Measurements from ENCODE around the gene SCML1. TPM values are rescaled to one million over a fixed set of nuclear protein-coding genes. Genes with fewer than 3 reads are reported as not detected.
A peak's percentile ranks its signal among the peaks of the same experiment; 100 is the strongest.

Gene SCML1
- total RNA-seq: 1 to 10 TPM; 3.8 TPM

- Mint-ChIP-seq H3K4me3 (peak within 1 kb of the TSS; percentile 75), H3K9me3 (no peaks in the 10 kb centered on the region), H3K36me3 (no peaks in the 10 kb centered on the region), H3K27me3 (peaks cover 4% of the 10 kb centered on the region), H3K4me1 (ENCODE audit: low read depth) (peaks cover 19% of the 10 kb centered on the region), H3K27ac (peak within 1 kb of the TSS; percentile 73)
- intact Hi-C loops (cut with micrococcal nuclease): loop anchor here (2.0 to 5.0 kb wide), 5 partner anchors 34 to 870 kb away; partner anchors contain the start of gene REPS2
- ChIA-PET CTCF (no interaction called here), POLR2A (no interaction called here)
- DNase-seq: peak; percentile 94
Observed at GRCh38 chrX:17736856-17737709, at the start of gene SCML1. SCML1 (plus strand) TSS chrX:17737493; CDS start chrX:17744187, 6,694 bp downstream.

GRCh38 chrX:17687648-17688047, 49.6 kb upstream of the SCML1 start:
- Mint-ChIP-seq H3K27ac (no peak overlapping the region), H3K36me3 (peaks cover 1% of the 10 kb centered on the region), H3K9me3 (no peaks in the 10 kb centered on the region), H3K4me3 (no peak overlapping the region), H3K27me3 (no peaks in the 10 kb centered on the region), H3K4me1 (ENCODE audit: low read depth) (peaks cover 5% of the 10 kb centered on the region)
- CTCF ChIA-PET: interaction anchor here (1.9 kb wide), 1 partner anchor 152 kb away, joined by 6 read pairs; no protein-coding TSS in a partner anchor
- DNase-seq: no peak
- intact Hi-C loops (cut with micrococcal nuclease): no loop called here
- POLR2A ChIA-PET: no interaction called here

DNA sequence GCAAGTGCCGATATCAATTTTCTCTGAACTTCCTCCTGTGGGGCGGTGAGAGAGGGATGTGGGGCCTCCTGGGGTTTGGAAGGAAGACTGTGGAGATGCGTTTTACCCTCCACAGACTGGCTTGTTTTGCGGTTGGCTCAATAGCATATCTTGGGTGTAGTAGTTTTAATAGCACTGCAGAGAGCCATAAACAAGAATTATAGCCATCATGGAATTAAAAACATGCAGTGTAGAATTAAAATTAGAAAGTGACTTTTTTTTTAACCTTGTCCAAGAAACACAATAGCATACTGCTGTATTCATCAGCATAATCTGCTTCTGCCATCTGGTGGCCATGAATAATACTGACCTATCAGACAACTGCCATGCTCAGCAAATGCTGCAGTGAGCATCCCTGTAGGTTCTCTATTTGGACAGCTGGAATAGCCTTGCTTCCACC, 47.3 kb upstream of the SCML1 start:
- CTCF ChIA-PET: interaction anchor here (0.9 to 3.0 kb wide), 3 partner anchors 19 to 448 kb away, joined by 3 to 23 read pairs (median 3); no protein-coding TSS in a partner anchor

DNA sequence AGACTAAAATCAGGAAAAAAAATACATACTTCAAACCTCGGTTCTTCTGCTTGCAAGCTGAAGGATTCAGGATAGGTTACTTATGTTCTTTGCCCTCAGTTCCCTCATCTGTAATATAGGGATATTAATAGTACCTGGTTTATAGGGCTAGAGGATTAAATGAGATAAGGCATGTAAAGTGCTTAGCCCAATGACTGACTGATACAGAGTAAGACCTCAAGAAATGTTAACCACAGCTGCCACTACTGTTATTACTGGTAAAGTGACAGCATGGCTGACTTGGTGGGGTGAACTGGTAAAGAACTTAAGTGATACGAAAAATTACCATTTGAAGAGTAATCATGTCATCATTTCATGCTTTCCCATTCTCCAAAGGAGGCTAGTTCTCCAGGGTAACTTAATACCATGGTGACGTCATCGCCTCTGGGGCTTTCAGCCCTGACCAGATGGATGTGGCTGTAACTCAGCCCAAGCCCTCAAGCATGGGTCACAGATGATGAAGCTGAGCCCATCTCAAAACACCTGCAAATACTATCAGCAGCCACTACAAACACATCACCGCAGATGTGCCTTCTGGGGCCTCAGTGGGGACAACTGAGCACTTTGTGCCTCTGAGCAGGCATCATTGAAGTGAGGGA, 44.5 kb upstream of the SCML1 start:
- peaks cover 1% of the 10 kb centered on the region for H3K36me3 Mint-ChIP-seq
- no peaks in the 10 kb centered on the region for H3K9me3 Mint-ChIP-seq
- H3K4me3 Mint-ChIP-seq: no peak overlapping the region
- no peak overlapping the region for H3K27ac Mint-ChIP-seq
- no peaks in the 10 kb centered on the region for H3K27me3 Mint-ChIP-seq
- ChIA-PET POLR2A (no interaction called here), CTCF (interaction anchor here (1.4 to 1.5 kb wide), 2 partner anchors 449 to 451 kb away, joined by 3 to 5 read pairs; no protein-coding TSS in a partner anchor)
- H3K4me1 Mint-ChIP-seq (ENCODE audit: low read depth): no peaks in the 10 kb centered on the region
- intact Hi-C loops (cut with micrococcal nuclease): loop anchor here (5.0 to 10.0 kb wide), 2 partner anchors 318 to 571 kb away; partner anchors contain the start of gene NHS
- no peak for DNase-seq

More for the DNA sequence above, 47.3 kb upstream of the SCML1 start:
- Mint-ChIP-seq H3K27ac (no peak overlapping the region), H3K27me3 (no peaks in the 10 kb centered on the region), H3K4me3 (no peak overlapping the region), H3K9me3 (no peaks in the 10 kb centered on the region), H3K36me3 (peaks cover 1% of the 10 kb centered on the region), H3K4me1 (ENCODE audit: low read depth) (no peaks in the 10 kb centered on the region)
- DNase-seq: peak; percentile 19
- intact Hi-C loops (cut with micrococcal nuclease): loop anchor here (1.0 to 10.0 kb wide), 5 partner anchors 35 to 568 kb away; partner anchors contain the start of gene NHS
- POLR2A ChIA-PET: no interaction called here

- H3K27me3 Mint-ChIP-seq: no peaks in the 10 kb centered on the region
- no peaks in the 10 kb centered on the region for H3K9me3 Mint-ChIP-seq
- intact Hi-C loops (cut with micrococcal nuclease): loop anchor here (10.0 kb wide), 1 partner anchor 322 kb away; the partner anchor contains the start of gene NHS
- ChIA-PET CTCF (no interaction called here), POLR2A (no interaction called here)
- no peaks in the 10 kb centered on the region for H3K4me1 Mint-ChIP-seq (ENCODE audit: low read depth)
- no peak overlapping the region for H3K4me3 Mint-ChIP-seq
- DNase-seq: no peak
- H3K36me3 Mint-ChIP-seq: no peaks in the 10 kb centered on the region
- H3K27ac Mint-ChIP-seq: no peak overlapping the region
Observed at GRCh38 chrX:17697191-17697590, 40.1 kb upstream of the SCML1 start.

- Mint-ChIP-seq H3K9me3 (no peaks in the 10 kb centered on the region), H3K36me3 (no peaks in the 10 kb centered on the region), H3K4me3 (no peak overlapping the region), H3K4me1 (ENCODE audit: low read depth) (no peaks in the 10 kb centered on the region), H3K27ac (no peak overlapping the region), H3K27me3 (no peaks in the 10 kb centered on the region)
- ChIA-PET POLR2A (no interaction called here), CTCF (no interaction called here)
- DNase-seq: no peak
- intact Hi-C loops (cut with micrococcal nuclease): no loop called here
Observed at GRCh38 chrX:17700976-17701375, 36.3 kb upstream of the SCML1 start.

GRCh38 chrX:17703201-17703600, 34.1 kb upstream of the SCML1 start:
- Mint-ChIP-seq H3K27me3 (no peaks in the 10 kb centered on the region), H3K4me3 (no peak overlapping the region), H3K4me1 (ENCODE audit: low read depth) (no peaks in the 10 kb centered on the region), H3K36me3 (no peaks in the 10 kb centered on the region), H3K27ac (no peak overlapping the region), H3K9me3 (no peaks in the 10 kb centered on the region)
- ChIA-PET CTCF (no interaction called here), POLR2A (no interaction called here)
- intact Hi-C loops (cut with micrococcal nuclease): no loop called here
- DNase-seq: no peak

DNA sequence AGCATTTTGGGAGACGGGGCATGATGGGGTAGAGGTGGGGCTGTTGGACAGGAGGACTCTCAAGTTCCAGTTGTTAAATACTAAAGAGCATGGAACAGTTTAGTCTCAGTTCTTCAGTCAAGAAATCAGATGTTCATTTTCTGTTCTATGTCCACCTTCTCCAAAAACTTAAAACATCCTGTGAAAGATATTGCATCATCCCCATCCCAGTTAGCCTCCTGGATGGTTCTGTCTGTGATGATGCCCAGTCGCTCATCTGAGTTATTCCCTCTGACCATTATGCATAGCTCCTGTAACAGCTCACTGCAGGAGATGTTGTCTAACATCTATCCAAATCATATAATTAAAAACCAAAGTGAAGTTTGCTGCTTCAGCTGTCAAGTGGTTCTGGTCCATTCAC, 32.1 kb upstream of the SCML1 start:
- Mint-ChIP-seq H3K4me3 (no peak overlapping the region), H3K9me3 (no peaks in the 10 kb centered on the region), H3K4me1 (ENCODE audit: low read depth) (no peaks in the 10 kb centered on the region), H3K27ac (no peak overlapping the region), H3K36me3 (no peaks in the 10 kb centered on the region), H3K27me3 (no peaks in the 10 kb centered on the region)
- POLR2A ChIA-PET: no interaction called here
- CTCF ChIA-PET: no interaction called here
- intact Hi-C loops (cut with micrococcal nuclease): no loop called here
- DNase-seq: no peak

GRCh38 chrX:17706676-17707075, 30.6 kb upstream of the SCML1 start:
- H3K9me3 Mint-ChIP-seq: no peaks in the 10 kb centered on the region
- intact Hi-C loops (cut with micrococcal nuclease): no loop called here
- no peaks in the 10 kb centered on the region for H3K27me3 Mint-ChIP-seq
- no peak overlapping the region for H3K27ac Mint-ChIP-seq
- no peaks in the 10 kb centered on the region for H3K4me1 Mint-ChIP-seq (ENCODE audit: low read depth)
- CTCF ChIA-PET: no interaction called here
- no peak overlapping the region for H3K4me3 Mint-ChIP-seq
- POLR2A ChIA-PET: no interaction called here
- DNase-seq: no peak
- H3K36me3 Mint-ChIP-seq: no peaks in the 10 kb centered on the region

DNA sequence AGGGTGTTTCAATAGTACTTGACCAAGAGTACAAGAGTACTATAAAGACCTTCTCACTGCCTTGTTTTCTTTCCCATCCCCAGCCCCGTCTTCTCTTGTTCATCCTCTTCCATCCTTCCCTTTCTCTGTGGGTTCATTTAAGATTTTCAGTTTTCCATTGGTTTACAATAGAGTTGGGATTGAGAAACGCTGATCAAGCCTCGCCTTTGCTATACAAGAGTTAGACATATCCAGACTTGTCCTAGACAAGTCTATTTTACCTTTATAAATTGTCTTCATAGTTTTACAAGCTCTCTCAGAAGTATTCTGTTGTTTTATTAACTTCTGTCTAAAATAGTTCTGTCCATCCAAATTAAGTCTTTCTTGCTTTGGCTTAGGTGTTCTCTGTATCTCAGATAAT, 29.6 kb upstream of the SCML1 start:
- DNase-seq: no peak
- H3K4me1 Mint-ChIP-seq (ENCODE audit: low read depth): no peaks in the 10 kb centered on the region
- intact Hi-C loops (cut with micrococcal nuclease): no loop called here
- no peak overlapping the region for H3K4me3 Mint-ChIP-seq
- H3K27me3 Mint-ChIP-seq: no peaks in the 10 kb centered on the region
- no peaks in the 10 kb centered on the region for H3K36me3 Mint-ChIP-seq
- H3K9me3 Mint-ChIP-seq: no peaks in the 10 kb centered on the region
- POLR2A ChIA-PET: no interaction called here
- CTCF ChIA-PET: no interaction called here
- no peak overlapping the region for H3K27ac Mint-ChIP-seq

DNA sequence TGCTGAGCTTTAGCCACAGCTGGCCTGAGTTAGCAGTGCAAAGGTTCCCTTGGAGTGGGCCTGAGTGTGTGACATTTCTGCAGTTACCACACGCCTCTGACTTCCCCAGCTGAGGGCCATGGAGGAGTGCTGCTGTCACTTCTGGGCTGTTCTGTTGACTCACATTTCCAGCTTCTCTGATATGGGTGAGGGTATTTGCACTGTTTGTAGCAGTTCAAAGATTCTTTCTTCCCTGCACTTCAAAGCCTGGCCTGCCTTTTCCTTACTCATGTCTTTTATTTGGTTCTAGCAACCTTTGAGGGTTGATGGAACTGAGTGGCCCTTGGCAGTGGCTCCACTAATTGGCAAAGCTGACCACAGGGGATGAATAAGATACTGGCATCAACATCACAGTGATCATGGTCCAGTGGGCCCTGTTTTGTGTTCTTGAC, 26.4 kb upstream of the SCML1 start:
- intact Hi-C loops (cut with micrococcal nuclease): no loop called here
- no peaks in the 10 kb centered on the region for H3K36me3 Mint-ChIP-seq
- ChIA-PET POLR2A (no interaction called here), CTCF (no interaction called here)
- H3K4me1 Mint-ChIP-seq (ENCODE audit: low read depth): no peaks in the 10 kb centered on the region
- H3K27ac Mint-ChIP-seq: no peak overlapping the region
- H3K4me3 Mint-ChIP-seq: no peak overlapping the region
- no peak for DNase-seq
- H3K27me3 Mint-ChIP-seq: no peaks in the 10 kb centered on the region
- no peaks in the 10 kb centered on the region for H3K9me3 Mint-ChIP-seq

- Mint-ChIP-seq H3K36me3 (no peaks in the 10 kb centered on the region), H3K9me3 (no peaks in the 10 kb centered on the region), H3K4me1 (ENCODE audit: low read depth) (no peaks in the 10 kb centered on the region), H3K27me3 (no peaks in the 10 kb centered on the region), H3K4me3 (no peak overlapping the region), H3K27ac (no peak overlapping the region)
- intact Hi-C loops (cut with micrococcal nuclease): no loop called here
- no peak for DNase-seq
- ChIA-PET CTCF (no interaction called here), POLR2A (no interaction called here)
Observed at GRCh38 chrX:17713288-17713687, 24.0 kb upstream of the SCML1 start.
